ENCODE measurements around the gene DRC7. TPM values are rescaled to one million over a fixed set of nuclear protein-coding genes. Genes with fewer than 3 reads are reported as not detected.

DRC7 gene
- polyA plus RNA-seq, 5 donors: 0.54 to 4.5 (median 2.8) TPM

Other genes starting within 250 kb of the DRC7 start
- gene CIAPIN1, start 247.4 kb upstream of the DRC7 start, polyA plus RNA-seq (ENCODE audit: insufficient read depth in 1 of 5, insufficient read length in 5 of 5, low replicate concordance in 1 of 5): 10 to 100 TPM; 57.9 to 79.3 (median 75.1) TPM
- 10 to 100 TPM; 57.0 to 65.0 (median 59.4) TPM for gene COQ9, start 247.3 kb upstream of the DRC7 start, polyA plus RNA-seq (ENCODE audit: insufficient read depth in 1 of 5, insufficient read length in 5 of 5, low replicate concordance in 1 of 5)
- gene POLR2C, start 232.1 kb upstream of the DRC7 start, polyA plus RNA-seq (ENCODE audit: insufficient read depth in 1 of 5, insufficient read length in 5 of 5, low replicate concordance in 1 of 5): 10 to 100 TPM; 74.4 to 87.6 (median 77.5) TPM
- 10 to 100 TPM; 26.4 to 36.5 (median 30.7) TPM for gene DOK4, start 208.3 kb upstream of the DRC7 start, polyA plus RNA-seq (ENCODE audit: insufficient read depth in 1 of 5, insufficient read length in 5 of 5, low replicate concordance in 1 of 5)
- gene CCDC102A, start 158.2 kb upstream of the DRC7 start, polyA plus RNA-seq (ENCODE audit: insufficient read depth in 1 of 5, insufficient read length in 5 of 5, low replicate concordance in 1 of 5): 10 to 100 TPM; 11.1 to 20.4 (median 14.2) TPM
- 1 to 10 TPM in 1 of 5 donors, under 1 TPM in 4; 0.59 to 1.3 (median 0.69) TPM for gene ADGRG5, start 152.2 kb upstream of the DRC7 start, polyA plus RNA-seq (ENCODE audit: insufficient read depth in 1 of 5, insufficient read length in 5 of 5, low replicate concordance in 1 of 5)
- gene ADGRG1, start 66.2 kb upstream of the DRC7 start, polyA plus RNA-seq (ENCODE audit: insufficient read depth in 1 of 5, insufficient read length in 5 of 5, low replicate concordance in 1 of 5): 10 to 100 TPM; 14.9 to 20.2 (median 18.6) TPM
- gene ADGRG3, start 26.5 kb upstream of the DRC7 start, polyA plus RNA-seq (ENCODE audit: insufficient read depth in 1 of 5, insufficient read length in 5 of 5, low replicate concordance in 1 of 5): 1 to 10 TPM in 2 of 5 donors, under 1 TPM in 3; 0.38 to 1.2 (median 0.86) TPM
- 10 to 100 TPM; 12.2 to 19.8 (median 13.3) TPM for gene KATNB1, start 41.0 kb downstream of the DRC7 start, polyA plus RNA-seq (ENCODE audit: insufficient read depth in 1 of 5, insufficient read length in 5 of 5, low replicate concordance in 1 of 5)
- 10 to 100 TPM; 34.9 to 63.6 (median 56.6) TPM for gene KIFC3, start 107.7 kb downstream of the DRC7 start, polyA plus RNA-seq (ENCODE audit: insufficient read depth in 1 of 5, insufficient read length in 5 of 5, low replicate concordance in 1 of 5)

All from right lung (tissue), 5 donors.